ENCODE results near the gene SRGAP3. TPM values are rescaled to one million over a fixed set of nuclear protein-coding genes. Genes with fewer than 3 reads are reported as not detected.
A peak's percentile ranks its signal among the peaks of the same experiment; 100 is the strongest.

SRGAP3 gene
- total RNA-seq, 1 experiment from 2014 or later, result 17.9 TPM

DNA sequence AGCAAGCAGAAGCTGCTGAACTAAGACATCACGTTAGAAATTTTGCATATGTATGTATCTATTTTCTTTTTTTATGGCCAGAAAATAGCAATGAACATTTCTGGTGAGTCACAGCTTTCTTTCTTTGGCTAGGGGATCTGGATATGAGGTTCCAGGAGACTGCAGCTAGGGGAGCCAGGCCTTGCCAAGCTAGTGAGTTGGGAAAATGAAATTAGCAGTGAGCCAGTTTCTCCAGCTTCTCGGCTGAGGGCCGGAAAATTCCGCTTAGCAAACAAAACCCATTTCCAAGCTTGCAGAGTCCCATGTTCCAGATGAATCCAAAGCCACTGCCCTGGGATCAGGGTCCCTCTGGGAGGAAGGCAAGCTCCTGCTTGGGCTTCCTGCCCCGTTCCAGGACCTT lies 137.6 kb downstream of the SRGAP3 start (continued):
- TF ChIP-seq, protein P1, sequence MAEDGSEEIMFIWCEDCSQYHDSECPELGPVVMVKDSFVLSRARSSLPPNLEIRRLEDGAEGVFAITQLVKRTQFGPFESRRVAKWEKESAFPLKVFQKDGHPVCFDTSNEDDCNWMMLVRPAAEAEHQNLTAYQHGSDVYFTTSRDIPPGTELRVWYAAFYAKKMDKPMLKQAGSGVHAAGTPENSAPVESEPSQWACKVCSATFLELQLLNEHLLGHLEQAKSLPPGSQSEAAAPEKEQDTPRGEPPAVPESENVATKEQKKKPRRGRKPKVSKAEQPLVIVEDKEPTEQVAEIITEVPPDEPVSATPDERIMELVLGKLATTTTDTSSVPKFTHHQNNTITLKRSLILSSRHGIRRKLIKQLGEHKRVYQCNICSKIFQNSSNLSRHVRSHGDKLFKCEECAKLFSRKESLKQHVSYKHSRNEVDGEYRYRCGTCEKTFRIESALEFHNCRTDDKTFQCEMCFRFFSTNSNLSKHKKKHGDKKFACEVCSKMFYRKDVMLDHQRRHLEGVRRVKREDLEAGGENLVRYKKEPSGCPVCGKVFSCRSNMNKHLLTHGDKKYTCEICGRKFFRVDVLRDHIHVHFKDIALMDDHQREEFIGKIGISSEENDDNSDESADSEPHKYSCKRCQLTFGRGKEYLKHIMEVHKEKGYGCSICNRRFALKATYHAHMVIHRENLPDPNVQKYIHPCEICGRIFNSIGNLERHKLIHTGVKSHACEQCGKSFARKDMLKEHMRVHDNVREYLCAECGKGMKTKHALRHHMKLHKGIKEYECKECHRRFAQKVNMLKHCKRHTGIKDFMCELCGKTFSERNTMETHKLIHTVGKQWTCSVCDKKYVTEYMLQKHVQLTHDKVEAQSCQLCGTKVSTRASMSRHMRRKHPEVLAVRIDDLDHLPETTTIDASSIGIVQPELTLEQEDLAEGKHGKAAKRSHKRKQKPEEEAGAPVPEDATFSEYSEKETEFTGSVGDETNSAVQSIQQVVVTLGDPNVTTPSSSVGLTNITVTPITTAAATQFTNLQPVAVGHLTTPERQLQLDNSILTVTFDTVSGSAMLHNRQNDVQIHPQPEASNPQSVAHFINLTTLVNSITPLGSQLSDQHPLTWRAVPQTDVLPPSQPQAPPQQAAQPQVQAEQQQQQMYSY (CRISPR knock-in tag; IDR thresholded peaks at IDR 0.05), result no peak
- TF ChIP-seq ZNF138 (CRISPR knock-in tag; conservative IDR thresholded peaks at IDR 0.05), result no peak
- no peak for TF ChIP-seq TEAD1 (CRISPR knock-in tag; IDR thresholded peaks at IDR 0.05)
- TF ChIP-seq RELA (CRISPR knock-in tag; IDR thresholded peaks at IDR 0.05; ENCODE audit: borderline replicate concordance), result no peak
- no peak for TF ChIP-seq NFYB (CRISPR knock-in tag; conservative IDR thresholded peaks at IDR 0.05; ENCODE audit: low read depth)
- TF ChIP-seq ATF1 (CRISPR knock-in tag; IDR thresholded peaks at IDR 0.05), result no peak
- TF ChIP-seq, protein P2, sequence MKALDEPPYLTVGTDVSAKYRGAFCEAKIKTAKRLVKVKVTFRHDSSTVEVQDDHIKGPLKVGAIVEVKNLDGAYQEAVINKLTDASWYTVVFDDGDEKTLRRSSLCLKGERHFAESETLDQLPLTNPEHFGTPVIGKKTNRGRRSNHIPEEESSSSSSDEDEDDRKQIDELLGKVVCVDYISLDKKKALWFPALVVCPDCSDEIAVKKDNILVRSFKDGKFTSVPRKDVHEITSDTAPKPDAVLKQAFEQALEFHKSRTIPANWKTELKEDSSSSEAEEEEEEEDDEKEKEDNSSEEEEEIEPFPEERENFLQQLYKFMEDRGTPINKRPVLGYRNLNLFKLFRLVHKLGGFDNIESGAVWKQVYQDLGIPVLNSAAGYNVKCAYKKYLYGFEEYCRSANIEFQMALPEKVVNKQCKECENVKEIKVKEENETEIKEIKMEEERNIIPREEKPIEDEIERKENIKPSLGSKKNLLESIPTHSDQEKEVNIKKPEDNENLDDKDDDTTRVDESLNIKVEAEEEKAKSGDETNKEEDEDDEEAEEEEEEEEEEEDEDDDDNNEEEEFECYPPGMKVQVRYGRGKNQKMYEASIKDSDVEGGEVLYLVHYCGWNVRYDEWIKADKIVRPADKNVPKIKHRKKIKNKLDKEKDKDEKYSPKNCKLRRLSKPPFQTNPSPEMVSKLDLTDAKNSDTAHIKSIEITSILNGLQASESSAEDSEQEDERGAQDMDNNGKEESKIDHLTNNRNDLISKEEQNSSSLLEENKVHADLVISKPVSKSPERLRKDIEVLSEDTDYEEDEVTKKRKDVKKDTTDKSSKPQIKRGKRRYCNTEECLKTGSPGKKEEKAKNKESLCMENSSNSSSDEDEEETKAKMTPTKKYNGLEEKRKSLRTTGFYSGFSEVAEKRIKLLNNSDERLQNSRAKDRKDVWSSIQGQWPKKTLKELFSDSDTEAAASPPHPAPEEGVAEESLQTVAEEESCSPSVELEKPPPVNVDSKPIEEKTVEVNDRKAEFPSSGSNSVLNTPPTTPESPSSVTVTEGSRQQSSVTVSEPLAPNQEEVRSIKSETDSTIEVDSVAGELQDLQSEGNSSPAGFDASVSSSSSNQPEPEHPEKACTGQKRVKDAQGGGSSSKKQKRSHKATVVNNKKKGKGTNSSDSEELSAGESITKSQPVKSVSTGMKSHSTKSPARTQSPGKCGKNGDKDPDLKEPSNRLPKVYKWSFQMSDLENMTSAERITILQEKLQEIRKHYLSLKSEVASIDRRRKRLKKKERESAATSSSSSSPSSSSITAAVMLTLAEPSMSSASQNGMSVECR (CRISPR knock-in tag; IDR thresholded peaks at IDR 0.05; ENCODE audit: borderline replicate concordance), result no peak

DNA sequence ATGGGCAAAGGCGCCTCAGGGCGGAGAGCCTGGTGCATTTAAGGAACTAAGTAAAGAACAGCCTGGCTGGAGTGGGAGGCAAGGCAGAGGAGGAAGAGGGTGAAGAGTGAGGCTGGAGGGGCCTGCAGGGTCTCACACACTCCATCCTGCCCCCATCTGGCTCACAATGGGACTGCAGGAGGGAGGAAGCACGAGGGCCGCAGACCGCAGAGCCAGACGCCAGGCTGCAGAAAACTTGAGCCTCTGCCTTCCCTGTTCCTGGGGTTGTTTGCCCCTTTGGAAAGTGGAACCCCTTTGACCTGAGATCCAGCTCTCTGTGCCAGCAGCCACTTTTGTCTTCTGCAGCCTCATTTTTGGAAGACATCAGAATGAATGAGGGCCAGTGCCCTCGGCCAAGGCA lies 138.0 kb downstream of the SRGAP3 start:
- Mint-ChIP-seq H3K4me3 (no peak overlapping the region), H3K36me3 (peaks cover 6% of the 10 kb centered on the region), H3K27me3 (ENCODE audit: low read depth) (no peaks in the 10 kb centered on the region), H3K4me1 (peaks cover 7% of the 10 kb centered on the region), H3K27ac (no peak overlapping the region), H3K9me3 (peaks cover 8% of the 10 kb centered on the region)
- ChIA-PET CTCF (interaction anchor here (0.6 to 4.5 kb wide), 24 partner anchors 8 to 192 kb away, joined by 3 to 44 read pairs (median 4); partner anchors contain the start of gene SRGAP3), POLR2A (interaction anchor here (1.0 kb wide), 1 partner anchor 9 kb away, joined by 3 read pairs; no protein-coding TSS in a partner anchor)
- ATAC-seq (peak; percentile 94), DNase-seq (ENCODE audit: low spot score) (peak; percentile 82)
- TF ChIP-seq, protein P3, sequence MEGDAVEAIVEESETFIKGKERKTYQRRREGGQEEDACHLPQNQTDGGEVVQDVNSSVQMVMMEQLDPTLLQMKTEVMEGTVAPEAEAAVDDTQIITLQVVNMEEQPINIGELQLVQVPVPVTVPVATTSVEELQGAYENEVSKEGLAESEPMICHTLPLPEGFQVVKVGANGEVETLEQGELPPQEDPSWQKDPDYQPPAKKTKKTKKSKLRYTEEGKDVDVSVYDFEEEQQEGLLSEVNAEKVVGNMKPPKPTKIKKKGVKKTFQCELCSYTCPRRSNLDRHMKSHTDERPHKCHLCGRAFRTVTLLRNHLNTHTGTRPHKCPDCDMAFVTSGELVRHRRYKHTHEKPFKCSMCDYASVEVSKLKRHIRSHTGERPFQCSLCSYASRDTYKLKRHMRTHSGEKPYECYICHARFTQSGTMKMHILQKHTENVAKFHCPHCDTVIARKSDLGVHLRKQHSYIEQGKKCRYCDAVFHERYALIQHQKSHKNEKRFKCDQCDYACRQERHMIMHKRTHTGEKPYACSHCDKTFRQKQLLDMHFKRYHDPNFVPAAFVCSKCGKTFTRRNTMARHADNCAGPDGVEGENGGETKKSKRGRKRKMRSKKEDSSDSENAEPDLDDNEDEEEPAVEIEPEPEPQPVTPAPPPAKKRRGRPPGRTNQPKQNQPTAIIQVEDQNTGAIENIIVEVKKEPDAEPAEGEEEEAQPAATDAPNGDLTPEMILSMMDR (IDR thresholded peaks at IDR 0.05), result peak; percentile 65
- TF ChIP-seq, protein P4, sequence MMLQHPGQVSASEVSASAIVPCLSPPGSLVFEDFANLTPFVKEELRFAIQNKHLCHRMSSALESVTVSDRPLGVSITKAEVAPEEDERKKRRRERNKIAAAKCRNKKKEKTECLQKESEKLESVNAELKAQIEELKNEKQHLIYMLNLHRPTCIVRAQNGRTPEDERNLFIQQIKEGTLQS (CRISPR knock-in tag; conservative IDR thresholded peaks at IDR 0.05), result no peak

DNA sequence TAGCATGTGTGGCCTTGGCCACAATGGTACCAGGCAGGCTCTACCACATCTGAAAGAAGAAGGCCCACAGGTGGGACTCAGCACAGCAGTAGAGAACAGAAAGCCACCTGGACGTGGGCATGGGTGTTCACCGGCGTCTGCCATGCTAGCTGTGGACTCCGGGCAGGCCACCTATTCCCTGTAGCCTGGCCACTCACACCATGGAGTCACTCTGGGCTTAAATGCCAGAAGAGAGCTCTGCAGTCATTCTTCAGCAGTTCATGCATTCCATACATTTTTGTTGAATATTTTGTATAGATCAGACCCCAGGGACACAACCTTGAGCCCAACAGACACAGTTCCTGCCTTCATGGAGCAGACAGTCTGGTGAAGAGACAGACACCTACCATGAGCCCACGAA lies 138.6 kb downstream of the SRGAP3 start:
- Mint-ChIP-seq H3K27me3 (ENCODE audit: low read depth) (no peaks in the 10 kb centered on the region), H3K4me3 (no peak overlapping the region), H3K36me3 (peaks cover 6% of the 10 kb centered on the region), H3K4me1 (peaks cover 11% of the 10 kb centered on the region), H3K9me3 (peaks cover 8% of the 10 kb centered on the region), H3K27ac (no peak overlapping the region)
- ChIA-PET POLR2A (no interaction called here), CTCF (interaction anchor here (1.7 to 4.5 kb wide), 9 partner anchors 9 to 193 kb away, joined by 5 to 44 read pairs (median 6); no protein-coding TSS in a partner anchor)
- TF ChIP-seq OVOL2 (CRISPR knock-in tag; IDR thresholded peaks at IDR 0.05; ENCODE audit: borderline replicate concordance), result no peak
- TF ChIP-seq NR2C2 (CRISPR knock-in tag; IDR thresholded peaks at IDR 0.05), result no peak
- TF ChIP-seq GRHL2 (CRISPR knock-in tag; IDR thresholded peaks at IDR 0.05; ENCODE audit: insufficient replicate concordance, severe bottlenecking), result no peak
- TF ChIP-seq NR3C1 (CRISPR knock-in tag; conservative IDR thresholded peaks at IDR 0.05; ENCODE audit: low read depth), result no peak
- TF ChIP-seq RORB (CRISPR knock-in tag; IDR thresholded peaks at IDR 0.05), result no peak
- TF ChIP-seq RELA (CRISPR knock-in tag; IDR thresholded peaks at IDR 0.05; ENCODE audit: borderline replicate concordance), result no peak
- TF ChIP-seq ZNF416 (CRISPR knock-in tag; IDR thresholded peaks at IDR 0.05), result no peak
- TF ChIP-seq, protein P5, sequence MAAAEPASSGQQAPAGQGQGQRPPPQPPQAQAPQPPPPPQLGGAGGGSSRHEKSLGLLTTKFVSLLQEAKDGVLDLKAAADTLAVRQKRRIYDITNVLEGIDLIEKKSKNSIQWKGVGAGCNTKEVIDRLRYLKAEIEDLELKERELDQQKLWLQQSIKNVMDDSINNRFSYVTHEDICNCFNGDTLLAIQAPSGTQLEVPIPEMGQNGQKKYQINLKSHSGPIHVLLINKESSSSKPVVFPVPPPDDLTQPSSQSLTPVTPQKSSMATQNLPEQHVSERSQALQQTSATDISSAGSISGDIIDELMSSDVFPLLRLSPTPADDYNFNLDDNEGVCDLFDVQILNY (CRISPR knock-in tag; IDR thresholded peaks at IDR 0.05), result no peak
- no peak for TF ChIP-seq TEAD1 (CRISPR knock-in tag; IDR thresholded peaks at IDR 0.05)
- no peak for TF ChIP-seq ELF4 (CRISPR knock-in tag; IDR thresholded peaks at IDR 0.05; ENCODE audit: low read depth)
- ATAC-seq, result no peak
- DNase-seq (ENCODE audit: low spot score), result no peak

Measured in WTC11 (cell line).